ENCODE data around the gene ESRRG.

DNA sequence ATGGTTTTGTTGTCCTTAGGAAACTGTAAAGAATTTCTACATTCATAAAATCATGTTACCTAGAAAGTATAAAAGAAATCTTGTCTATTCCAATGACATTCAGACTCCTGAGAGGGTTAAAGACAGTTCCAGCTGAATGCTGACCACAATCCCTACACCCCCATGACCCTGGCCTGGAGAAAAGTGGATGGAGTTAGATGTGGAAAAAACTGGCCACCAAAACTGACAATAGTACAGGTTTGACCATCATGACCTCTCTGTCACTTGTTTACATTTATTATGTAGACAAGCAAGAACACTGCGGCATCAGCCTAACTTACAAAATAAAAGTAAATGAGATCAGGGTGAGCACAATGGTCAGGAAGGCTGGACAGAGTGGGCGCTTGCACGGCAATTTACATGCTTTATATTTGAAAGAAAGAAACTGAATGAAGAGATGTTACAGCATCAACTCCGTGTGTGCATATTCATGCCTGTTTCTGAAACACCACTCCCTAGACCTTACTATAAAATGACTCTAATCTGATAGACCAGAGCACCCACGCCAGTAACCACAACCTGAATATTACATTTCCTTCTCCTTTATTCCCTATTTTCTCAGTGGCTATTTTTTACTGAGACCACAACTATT, 116.0 kb downstream of the ESRRG start:
- TF ChIP-seq, protein P1, sequence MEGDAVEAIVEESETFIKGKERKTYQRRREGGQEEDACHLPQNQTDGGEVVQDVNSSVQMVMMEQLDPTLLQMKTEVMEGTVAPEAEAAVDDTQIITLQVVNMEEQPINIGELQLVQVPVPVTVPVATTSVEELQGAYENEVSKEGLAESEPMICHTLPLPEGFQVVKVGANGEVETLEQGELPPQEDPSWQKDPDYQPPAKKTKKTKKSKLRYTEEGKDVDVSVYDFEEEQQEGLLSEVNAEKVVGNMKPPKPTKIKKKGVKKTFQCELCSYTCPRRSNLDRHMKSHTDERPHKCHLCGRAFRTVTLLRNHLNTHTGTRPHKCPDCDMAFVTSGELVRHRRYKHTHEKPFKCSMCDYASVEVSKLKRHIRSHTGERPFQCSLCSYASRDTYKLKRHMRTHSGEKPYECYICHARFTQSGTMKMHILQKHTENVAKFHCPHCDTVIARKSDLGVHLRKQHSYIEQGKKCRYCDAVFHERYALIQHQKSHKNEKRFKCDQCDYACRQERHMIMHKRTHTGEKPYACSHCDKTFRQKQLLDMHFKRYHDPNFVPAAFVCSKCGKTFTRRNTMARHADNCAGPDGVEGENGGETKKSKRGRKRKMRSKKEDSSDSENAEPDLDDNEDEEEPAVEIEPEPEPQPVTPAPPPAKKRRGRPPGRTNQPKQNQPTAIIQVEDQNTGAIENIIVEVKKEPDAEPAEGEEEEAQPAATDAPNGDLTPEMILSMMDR (IDR thresholded peaks at IDR 0.05), result no peak
- TF ChIP-seq POLR2AphosphoS5 (IDR thresholded peaks at IDR 0.05) (no peak), POLR2A (IDR thresholded peaks at IDR 0.05) (no peak), EP300 (IDR thresholded peaks at IDR 0.05) (no peak)
